CD14-positive monocyte (primary cell): ENCODE results near the gene B4GALNT3. TPM values are rescaled to one million over a fixed set of nuclear protein-coding genes. Genes with fewer than 3 reads are reported as not detected.

Experiments used
- DNase-seq, 3 donors: peaks; one replicate each; pipeline ENCODE4 v3.0.0-alpha.2; 2011 to 2022
- H2AFZ ChIP-seq: 2 replicates; pipeline ENCODE4 v1.6.0; 2012; ENCODE audit warnings: mild to moderate bottlenecking, low read depth, low read length, inconsistent platforms; ENCODE audit not compliant: insufficient read depth, poor library complexity, severe bottlenecking
- H3K27ac ChIP-seq, 2 donors: 1 replicate in 1 of 2; 2 replicates in 1 of 2; pipeline ENCODE4 v1.5.1; 2012 to 2013; ENCODE audit warnings: low read length in 2 of 2, control low read depth in 1 of 2, inconsistent platforms in 1 of 2, low read depth in 1 of 2, mild to moderate bottlenecking in 1 of 2
- H3K27me3 ChIP-seq, 2 donors: one replicate each; pipeline versions ENCODE4 v1.6.0 to v1.6.1; 2011 to 2013; ENCODE audit warnings: low read length in 2 of 2; ENCODE audit not compliant: control insufficient read depth in 2 of 2, insufficient read depth in 2 of 2
- H3K36me3 ChIP-seq, 2 donors: replicated peaks in 1 of 2; 1 replicate in 1 of 2; 2 replicates in 1 of 2; pipeline versions ENCODE4 v1.5.1 to v1.6.1; 2012 to 2013; ENCODE audit warnings: low read length in 2 of 2, control low read depth in 1 of 2, inconsistent platforms in 1 of 2, mild to moderate bottlenecking in 1 of 2; ENCODE audit not compliant: insufficient read depth in 2 of 2, control insufficient read depth in 1 of 2
- H3K4me1 ChIP-seq, 2 donors: 1 replicate in 1 of 2; 2 replicates in 1 of 2; pipeline versions ENCODE4 v1.5.1 to v1.6.1; 2012 to 2013; ENCODE audit warnings: low read length in 2 of 2, control low read depth in 1 of 2, inconsistent platforms in 1 of 2, mild to moderate bottlenecking in 1 of 2, moderate library complexity in 1 of 2; ENCODE audit not compliant: insufficient read depth in 2 of 2, control insufficient read depth in 1 of 2
- H3K4me2 ChIP-seq: replicated peaks from 2 replicates; pipeline ENCODE3; 2012; ENCODE audit warnings: low read length, moderate library complexity, mild to moderate bottlenecking; ENCODE audit not compliant: poor library complexity, severe bottlenecking; ENCODE audit errors: extremely low read depth
- H3K4me3 ChIP-seq, 3 experiments: fragments of 200-600 bp in 1 of 3; sonication (generic) in 1 of 3; replicated peaks in 1 of 3; 1 replicate in 2 of 3; 2 replicates in 1 of 3; pipeline ENCODE4 v1.5.1; 2011 to 2013; ENCODE audit warnings: low read length in 3 of 3, mild to moderate bottlenecking in 3 of 3, control low read depth in 2 of 3, low read depth in 2 of 3, inconsistent platforms in 1 of 3, moderate library complexity in 1 of 3
- H3K79me2 ChIP-seq: 2 replicates; pipeline ENCODE4 v1.6.0; 2012; ENCODE audit warnings: mild to moderate bottlenecking, control low read depth, inconsistent platforms, low read length, moderate library complexity; ENCODE audit not compliant: insufficient read depth
- H3K9ac ChIP-seq: 2 replicates; pipeline ENCODE4 v1.6.0; 2017; ENCODE audit warnings: low read length, mild to moderate bottlenecking; ENCODE audit not compliant: insufficient read depth, poor library complexity, severe bottlenecking
- H3K9me3 ChIP-seq, 2 donors: replicated peaks in 1 of 2; 1 replicate in 1 of 2; 2 replicates in 1 of 2; pipeline versions ENCODE4 v1.5.1 to v1.6.1; 2012 to 2013; ENCODE audit warnings: low read length in 2 of 2, control low read depth in 1 of 2; ENCODE audit not compliant: control insufficient read depth in 1 of 2, insufficient read depth in 1 of 2
- H4K20me1 ChIP-seq: 2 replicates; pipeline ENCODE4 v1.6.0; 2012; ENCODE audit warnings: mild to moderate bottlenecking, low read length, control low read depth, moderate library complexity; ENCODE audit not compliant: insufficient read depth
- H3K27ac Mint-ChIP-seq, 7 donors: one replicate each; pipeline ENCODE4 v1.8.0; 2020; ENCODE audit warnings: mild to moderate bottlenecking in 7 of 7, mixed read lengths in 7 of 7, moderate library complexity in 6 of 7, inconsistent platforms in 2 of 7
- H3K27me3 Mint-ChIP-seq, 3 donors: one replicate each; pipeline ENCODE4 v1.8.0; 2021 to 2022; ENCODE audit warnings: low read depth in 3 of 3, mild to moderate bottlenecking in 3 of 3, mixed read lengths in 3 of 3, moderate library complexity in 3 of 3, inconsistent platforms in 1 of 3
- H3K36me3 Mint-ChIP-seq, 2 donors: one replicate each; pipeline ENCODE4 v1.8.0; 2020; ENCODE audit warnings: mixed read lengths in 2 of 2, inconsistent platforms in 1 of 2, mild to moderate bottlenecking in 1 of 2
- H3K4me1 Mint-ChIP-seq: one replicate; pipeline ENCODE4 v1.8.0; 2020; ENCODE audit warnings: mild to moderate bottlenecking, mixed read lengths
- H3K4me3 Mint-ChIP-seq, 2 donors: one replicate each; pipeline ENCODE4 v1.8.0; 2020; ENCODE audit warnings: mild to moderate bottlenecking in 2 of 2, mixed read lengths in 2 of 2, moderate library complexity in 1 of 2
- H3K9me3 Mint-ChIP-seq, 7 donors: one replicate each; pipeline ENCODE4 v1.8.0; 2020 to 2022; ENCODE audit warnings: mixed read lengths in 7 of 7, mild to moderate bottlenecking in 6 of 7, moderate library complexity in 6 of 7, inconsistent platforms in 2 of 7
- WGBS: methylation state at CpG from one replicate; pipeline ENCODE4 v1.1.5; 2013; ENCODE audit warnings: missing lambda C conversion rate; ENCODE audit not compliant: insufficient coverage; 5-methylcytosine and 5-hydroxymethylcytosine counted together
- intact Hi-C, 2 donors: fragments of 100-400 bp; cut with micrococcal nuclease; formaldehyde crosslinking; loops; one replicate each; pipeline versions ENCODE4 v1.15.0 to v1.15.1; 2023
- polyA plus RNA-seq, 3 donors: library from polyadenylated mRNA; depleted of rRNA in 1 of 3; unstranded in 2 of 3; stranded (reverse) in 1 of 3; fragments of 300-500 nt in 2 of 3; fragments of >200 nt in 1 of 3; fragmentation: Illumina TruSeq in 2 of 3; gene quantifications; 1 replicate in 2 of 3; 2 replicates in 1 of 3; pipeline ENCODE4 v1.2.3, GENCODE V29; 2012 to 2021
- TF ChIP-seq, protein P1 (sequence below): fragments of 200-600 bp; IDR thresholded peaks from one replicate; pipeline ENCODE4 v1.8.0; 2022; ENCODE audit warnings: antibody characterized with exemption, mild to moderate bottlenecking

B4GALNT3 gene
- polyA plus RNA-seq, 3 donors: 0.09 to 0.10 TPM; not detected in 1

GRCh38 chr12:608413-608812, 148.7 kb downstream of the B4GALNT3 start:
- 91% methylated on average over 1 of the region's 3 CpGs for WGBS
- Histone ChIP-seq H4K20me1 (no peaks in the 10 kb centered on the region), H3K4me1 (peaks cover 76 to 83% of the 10 kb centered on the region in 2 donors), H3K4me2 (no peak overlapping the region), H3K27ac (peak overlapping the region in 1 of 2 donors; percentile 47), H3K36me3 (no peaks in the 10 kb centered on the region), H3K4me3 (no peak overlapping the region), H3K9ac (no peak overlapping the region), H3K79me2 (peaks cover 7% of the 10 kb centered on the region), H2AFZ (no peak overlapping the region), H3K27me3 (no peaks in the 10 kb centered on the region), H3K9me3 (no peaks in the 10 kb centered on the region)
- no peak for DNase-seq
- TF ChIP-seq, protein P1, sequence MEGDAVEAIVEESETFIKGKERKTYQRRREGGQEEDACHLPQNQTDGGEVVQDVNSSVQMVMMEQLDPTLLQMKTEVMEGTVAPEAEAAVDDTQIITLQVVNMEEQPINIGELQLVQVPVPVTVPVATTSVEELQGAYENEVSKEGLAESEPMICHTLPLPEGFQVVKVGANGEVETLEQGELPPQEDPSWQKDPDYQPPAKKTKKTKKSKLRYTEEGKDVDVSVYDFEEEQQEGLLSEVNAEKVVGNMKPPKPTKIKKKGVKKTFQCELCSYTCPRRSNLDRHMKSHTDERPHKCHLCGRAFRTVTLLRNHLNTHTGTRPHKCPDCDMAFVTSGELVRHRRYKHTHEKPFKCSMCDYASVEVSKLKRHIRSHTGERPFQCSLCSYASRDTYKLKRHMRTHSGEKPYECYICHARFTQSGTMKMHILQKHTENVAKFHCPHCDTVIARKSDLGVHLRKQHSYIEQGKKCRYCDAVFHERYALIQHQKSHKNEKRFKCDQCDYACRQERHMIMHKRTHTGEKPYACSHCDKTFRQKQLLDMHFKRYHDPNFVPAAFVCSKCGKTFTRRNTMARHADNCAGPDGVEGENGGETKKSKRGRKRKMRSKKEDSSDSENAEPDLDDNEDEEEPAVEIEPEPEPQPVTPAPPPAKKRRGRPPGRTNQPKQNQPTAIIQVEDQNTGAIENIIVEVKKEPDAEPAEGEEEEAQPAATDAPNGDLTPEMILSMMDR: no peak
- peaks cover 0 to 5% (median 0%) of the 10 kb centered on the region in 3 donors for H3K27me3 Mint-ChIP-seq
- intact Hi-C loops: loop anchor here in 1 of 2 donors (5.0 kb wide), 1 partner anchor 34 kb away; no protein-coding TSS in a partner anchor
- H3K27ac Mint-ChIP-seq: peak overlapping the region in 4 of 7 donors; percentile 25 to 97 (median 64)
- H3K36me3 Mint-ChIP-seq: peaks cover 4 to 13% of the 10 kb centered on the region in 2 donors
- H3K9me3 Mint-ChIP-seq: peaks cover 0 to 2% (median 0%) of the 10 kb centered on the region in 7 donors
- peaks cover 80% of the 10 kb centered on the region for H3K4me1 Mint-ChIP-seq
- no peak overlapping the region for H3K4me3 Mint-ChIP-seq

GRCh38 chr12:608921-609320, 149.2 kb downstream of the B4GALNT3 start:
- intact Hi-C loops: loop anchor here in 1 of 2 donors (5.0 kb wide), 1 partner anchor 33 kb away; no protein-coding TSS in a partner anchor
- no peak for DNase-seq
- Histone ChIP-seq H3K4me3 (no peak overlapping the region), H2AFZ (no peak overlapping the region), H3K4me2 (no peak overlapping the region), H3K9ac (no peak overlapping the region), H3K27ac (peak overlapping the region; percentile 91 to 96), H3K9me3 (no peaks in the 10 kb centered on the region), H3K36me3 (no peaks in the 10 kb centered on the region), H3K4me1 (peaks cover 78 to 85% of the 10 kb centered on the region in 2 donors), H3K27me3 (no peaks in the 10 kb centered on the region), H4K20me1 (no peaks in the 10 kb centered on the region), H3K79me2 (peaks cover 7% of the 10 kb centered on the region)
- WGBS: 97% methylated on average over 45 of the region's 58 CpGs
- peaks cover 0 to 2% (median 0%) of the 10 kb centered on the region in 7 donors for H3K9me3 Mint-ChIP-seq
- peaks cover 0 to 5% (median 0%) of the 10 kb centered on the region in 3 donors for H3K27me3 Mint-ChIP-seq
- H3K36me3 Mint-ChIP-seq: peaks cover 2 to 8% of the 10 kb centered on the region in 2 donors
- H3K4me1 Mint-ChIP-seq: peaks cover 82% of the 10 kb centered on the region
- H3K4me3 Mint-ChIP-seq: no peak overlapping the region
- H3K27ac Mint-ChIP-seq: peak overlapping the region in 4 of 7 donors; percentile 74 to 99 (median 98)
- TF ChIP-seq, protein P1: no peak
